Inflammatory macrophage treated with lipopolysaccharide for 1 hour (primary cell): Measurements from ENCODE around the gene TRIM51G.
"Not testable (repeated sequence)": the region's sequence is repeated elsewhere in the genome, so short reads cannot be mapped to it uniquely, and the experiment has no call there.

Experiments used
- DNase-seq, 2 donors: peaks; one replicate each; pipeline ENCODE4 v3.0.0-alpha.2; 2020 to 2022

TRIM51G gene

GRCh38 chr11:48983785-48984184 is at the start of gene TRIM51G:
TSS of gene TRIM51G (minus strand) at chr11:48983885. CDS start at chr11:48981695, 2,190 bp downstream.
- DNase-seq: not testable (repeated sequence)

GRCh38 chr11:49028523-49028922 is 44.8 kb upstream of the TRIM51G start, which contains the start of gene TRIM49B:
TSS of gene TRIM49B (plus strand) at chr11:49028823. CDS start at chr11:49031600, 2,777 bp downstream.
- DNase-seq: not testable (repeated sequence)

- DNase-seq: not testable (repeated sequence)
Observed at GRCh38 chr11:48968592-48968991, 15.1 kb downstream of the TRIM51G start.

GRCh38 chr11:48955315-48956049 is 28.2 kb downstream of the TRIM51G start:
- DNase-seq: not testable (repeated sequence)

- not testable (repeated sequence) for DNase-seq
Observed at GRCh38 chr11:48945796-48946195, 37.9 kb downstream of the TRIM51G start.
